A673 (cell line): ENCODE measurements around the gene KIAA1549.

Source experiments
- EZH2 ChIP-seq: fragments of 200-600 bp; sonication (generic); IDR thresholded peaks from 2 replicates; pipeline ENCODE4 v1.6.1; 2017; ENCODE audit warnings: borderline replicate concordance, low read depth, mild to moderate bottlenecking, mixed read lengths, antibody characterized with exemption, low read length; ENCODE audit not compliant: poor library complexity, severe bottlenecking
- TF ChIP-seq, protein P1 (sequence below): fragments of 300-800, 200-600 bp; sonication (generic); conservative IDR thresholded peaks from 2 replicates; pipeline ENCODE4 v1.5.1; 2017; ENCODE audit warnings: low read depth, mild to moderate bottlenecking, antibody characterized with exemption, low read length, moderate library complexity, mixed read lengths

DNA sequence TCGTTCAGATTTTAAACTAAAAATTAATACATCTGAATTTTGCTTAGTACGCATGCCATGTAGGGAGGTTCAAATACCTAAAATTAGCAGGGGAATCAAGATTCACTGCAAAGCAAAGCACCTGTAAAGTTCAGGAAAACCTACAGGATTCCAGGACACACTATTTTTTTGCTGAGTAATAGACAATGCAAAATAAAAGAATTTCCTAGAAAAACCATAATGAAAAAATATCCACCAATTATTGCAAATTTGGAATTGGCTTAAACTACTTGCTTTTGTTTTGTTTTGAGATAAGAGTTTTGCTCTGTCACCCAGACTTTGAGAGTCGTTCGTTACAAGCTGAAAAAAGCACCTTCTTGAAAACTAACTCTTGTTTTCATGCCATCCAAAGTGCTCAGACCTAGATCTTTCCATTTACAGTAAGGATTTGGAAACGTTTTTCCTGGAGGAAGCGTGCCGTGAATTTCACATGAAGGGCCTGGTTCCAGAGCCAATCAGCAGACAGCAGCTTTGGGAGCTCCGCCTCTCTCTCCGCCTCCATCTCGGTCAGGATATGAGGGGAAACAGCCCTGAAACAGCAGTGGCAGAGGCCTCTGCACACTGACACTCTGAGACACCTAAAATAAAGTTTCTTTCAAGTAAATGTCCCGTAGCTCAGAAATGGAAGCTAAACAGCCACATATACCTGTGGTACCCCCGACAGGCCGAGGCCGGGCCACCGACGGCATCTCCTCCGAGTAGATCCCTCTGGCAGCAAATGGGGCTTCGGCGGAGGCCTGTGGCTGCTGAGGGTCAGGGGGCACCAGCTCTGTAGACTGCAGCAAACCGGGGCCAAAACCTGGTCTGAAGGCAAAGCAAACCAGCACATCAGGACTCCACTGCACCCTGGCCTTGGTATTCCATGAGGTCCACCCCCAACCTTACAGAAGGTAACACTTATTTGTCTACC, 137.3 kb downstream of the KIAA1549 start:
- no peak for TF ChIP-seq EZH2
- TF ChIP-seq, protein P1, sequence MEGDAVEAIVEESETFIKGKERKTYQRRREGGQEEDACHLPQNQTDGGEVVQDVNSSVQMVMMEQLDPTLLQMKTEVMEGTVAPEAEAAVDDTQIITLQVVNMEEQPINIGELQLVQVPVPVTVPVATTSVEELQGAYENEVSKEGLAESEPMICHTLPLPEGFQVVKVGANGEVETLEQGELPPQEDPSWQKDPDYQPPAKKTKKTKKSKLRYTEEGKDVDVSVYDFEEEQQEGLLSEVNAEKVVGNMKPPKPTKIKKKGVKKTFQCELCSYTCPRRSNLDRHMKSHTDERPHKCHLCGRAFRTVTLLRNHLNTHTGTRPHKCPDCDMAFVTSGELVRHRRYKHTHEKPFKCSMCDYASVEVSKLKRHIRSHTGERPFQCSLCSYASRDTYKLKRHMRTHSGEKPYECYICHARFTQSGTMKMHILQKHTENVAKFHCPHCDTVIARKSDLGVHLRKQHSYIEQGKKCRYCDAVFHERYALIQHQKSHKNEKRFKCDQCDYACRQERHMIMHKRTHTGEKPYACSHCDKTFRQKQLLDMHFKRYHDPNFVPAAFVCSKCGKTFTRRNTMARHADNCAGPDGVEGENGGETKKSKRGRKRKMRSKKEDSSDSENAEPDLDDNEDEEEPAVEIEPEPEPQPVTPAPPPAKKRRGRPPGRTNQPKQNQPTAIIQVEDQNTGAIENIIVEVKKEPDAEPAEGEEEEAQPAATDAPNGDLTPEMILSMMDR, result no peak
